SK-N-MC (cell line): ENCODE results near the gene GSTA2.
"Not testable (repeated sequence)": the region's sequence is repeated elsewhere in the genome, so short reads cannot be mapped to it uniquely, and the experiment has no call there.

Experiments used
- EZH2 ChIP-seq: fragments of 200-600 bp; sonication (generic); IDR thresholded peaks from one replicate; pipeline ENCODE4 v1.6.1; 2017; ENCODE audit warnings: antibody characterized with exemption
- FOXP2 ChIP-seq: optimal IDR thresholded peaks from 2 replicates; pipeline ENCODE3; 2011; ENCODE audit warnings: mild to moderate bottlenecking, moderate library complexity; ENCODE audit not compliant: insufficient read depth; ENCODE audit errors: extremely low read length, control extremely low read depth
- POLR2AphosphoS5 ChIP-seq: IDR thresholded peaks from 2 replicates; pipeline ENCODE4 v1.6.1; 2012; ENCODE audit warnings: mild to moderate bottlenecking, low read depth, low read length, borderline replicate concordance

DNA sequence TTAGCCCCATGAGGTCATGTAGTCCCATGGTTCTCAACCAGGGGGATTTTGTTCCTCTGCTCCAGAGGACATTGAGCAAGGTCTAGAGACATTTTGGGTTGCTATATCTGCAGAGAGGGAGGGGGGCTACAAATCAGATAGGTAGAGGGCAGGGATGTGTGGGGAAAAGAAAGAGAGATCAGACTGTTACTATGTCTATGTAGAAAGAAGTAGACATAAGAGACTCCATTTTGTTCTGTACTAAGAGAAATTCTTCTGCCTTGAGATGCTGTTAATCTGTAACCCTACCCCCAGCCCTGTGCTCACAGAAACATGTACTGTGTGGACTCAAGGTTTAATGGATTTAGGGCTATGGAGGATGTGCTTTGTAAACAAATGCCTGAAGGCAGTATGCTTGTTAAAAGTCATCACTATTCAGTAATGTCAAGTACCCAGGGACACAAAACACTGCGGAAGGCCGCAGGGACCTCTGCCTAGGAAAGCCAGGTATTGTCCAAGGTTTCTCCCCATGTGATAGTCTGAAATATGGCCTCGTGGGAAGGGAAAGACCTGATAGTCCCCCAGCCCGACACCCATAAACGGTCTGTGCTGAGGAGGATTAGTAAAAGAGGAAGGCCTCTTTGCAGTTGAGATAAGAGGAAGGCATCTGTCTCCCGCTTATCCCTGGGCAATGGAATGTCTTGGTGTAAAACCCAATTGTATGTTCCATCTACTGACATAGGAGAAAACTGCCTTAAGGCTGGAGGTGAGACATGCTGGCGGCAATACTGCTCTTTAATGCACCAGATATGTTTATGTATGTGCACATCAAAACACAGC is 1.4 kb downstream of the GSTA2 start:
- TF ChIP-seq POLR2AphosphoS5, EZH2, FOXP2: not testable (repeated sequence)
